Measurements from ENCODE around the gene SMARCC1. TPM values are rescaled to one million over a fixed set of nuclear protein-coding genes. Genes with fewer than 3 reads are reported as not detected.
"Not testable (repeated sequence)": the region's sequence is repeated elsewhere in the genome, so short reads cannot be mapped to it uniquely, and the experiment has no call there.

The SMARCC1 gene
- total RNA-seq, 8 experiments from 2014 or later, result 35.9 to 114 (median 55.4) TPM

GRCh38 chr3:47758261-47759025 lies 23.2 kb downstream of the SMARCC1 start:
- no peak overlapping the region for H3K4me3 ChIP-seq
- no peak overlapping the region for H3K27ac ChIP-seq
- WGBS, 10 experiments, result 76 to 100% (median 97%) methylated on average over 2 to 9 of the region's 14 CpGs; no CpG with 5 or more reads in 1 of the 10 experiments
- in situ Hi-C loops (cut with MboI; ENCODE audit: low pct_unique_long_range_greater_than_20kb in 2 of 9, low sequenced_read_pairs in 9 of 9, unreplicated experiment in 9 of 9), result no loop called here
- no peak for ATAC-seq (replicated peaks in 6 of 8)
- no peaks in the 10 kb centered on the region for H3K4me1 ChIP-seq (replicated peaks in 1 of 2)

- Histone ChIP-seq H3K27ac (no peak overlapping the region), H3K4me1 (replicated peaks in 1 of 2) (no peaks in the 10 kb centered on the region), H3K4me3 (no peak overlapping the region)
- WGBS, 10 experiments, result 89 to 100% (median 100%) methylated on average over 1 to 3 of the region's 3 CpGs; no CpG with 5 or more reads in 5 of the 10 experiments
- in situ Hi-C loops (cut with MboI; ENCODE audit: low pct_unique_long_range_greater_than_20kb in 2 of 9, low sequenced_read_pairs in 9 of 9, unreplicated experiment in 9 of 9), result no loop called here
- ATAC-seq (replicated peaks in 6 of 8), result no peak
These were observed 29.0 kb downstream of the SMARCC1 start for GRCh38 chr3:47752716-47753115.

GRCh38 chr3:47750811-47751354 lies 30.8 kb downstream of the SMARCC1 start:
- H3K4me1 ChIP-seq (replicated peaks in 1 of 2); H3K27ac ChIP-seq; H3K4me3 ChIP-seq; ATAC-seq (replicated peaks in 6 of 8); in situ Hi-C loops (cut with MboI; ENCODE audit: low pct_unique_long_range_greater_than_20kb in 2 of 9, low sequenced_read_pairs in 9 of 9, unreplicated experiment in 9 of 9): not testable (repeated sequence)
- 95 to 100% (median 100%) methylated on average over 2 to 12 of the region's 12 CpGs; no CpG with 5 or more reads in 3 of the 10 experiments for WGBS, 10 experiments

DNA sequence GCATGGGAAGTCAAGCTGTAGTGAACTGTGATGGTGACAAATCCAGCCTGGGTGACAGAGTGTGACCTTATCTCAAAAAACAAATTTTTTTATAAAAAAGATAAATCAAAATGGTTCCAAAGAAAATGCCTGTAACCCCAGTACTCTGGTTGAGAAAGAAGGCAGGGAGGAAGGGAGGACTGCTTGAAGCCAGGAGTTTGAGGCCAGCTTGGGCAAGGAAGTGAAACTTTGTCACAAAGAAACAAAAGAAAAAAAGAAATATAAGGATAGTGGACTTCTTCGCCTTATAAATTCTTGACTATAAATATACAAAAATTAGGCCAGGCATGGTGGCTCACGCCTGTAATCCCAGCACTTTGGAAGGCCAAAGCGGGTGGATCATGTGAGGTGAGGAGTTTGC lies 34.1 kb downstream of the SMARCC1 start:
- no peaks in the 10 kb centered on the region for H3K4me1 ChIP-seq (replicated peaks in 1 of 2)
- ATAC-seq (replicated peaks in 6 of 8), result no peak
- in situ Hi-C loops (cut with MboI; ENCODE audit: low pct_unique_long_range_greater_than_20kb in 2 of 9, low sequenced_read_pairs in 9 of 9, unreplicated experiment in 9 of 9), result no loop called here
- WGBS, 10 experiments, result 83 to 100% (median 100%) methylated on average over 1 to 3 of the region's 3 CpGs; no CpG with 5 or more reads in 2 of the 10 experiments
- no peak overlapping the region for H3K4me3 ChIP-seq
- no peak overlapping the region for H3K27ac ChIP-seq

- H3K4me1 ChIP-seq (replicated peaks in 1 of 2), result no peaks in the 10 kb centered on the region
- in situ Hi-C loops (cut with MboI; ENCODE audit: low pct_unique_long_range_greater_than_20kb in 2 of 9, low sequenced_read_pairs in 9 of 9, unreplicated experiment in 9 of 9), result no loop called here
- no peak overlapping the region for H3K4me3 ChIP-seq
- no peak for ATAC-seq (replicated peaks in 6 of 8)
- WGBS, 10 experiments, result 94 to 100% (median 100%) methylated on average over 1 to 3 of the region's 3 CpGs; no CpG with 5 or more reads in 3 of the 10 experiments
- no peak overlapping the region for H3K27ac ChIP-seq
These were observed 35.4 kb downstream of the SMARCC1 start for GRCh38 chr3:47746264-47746663.

DNA sequence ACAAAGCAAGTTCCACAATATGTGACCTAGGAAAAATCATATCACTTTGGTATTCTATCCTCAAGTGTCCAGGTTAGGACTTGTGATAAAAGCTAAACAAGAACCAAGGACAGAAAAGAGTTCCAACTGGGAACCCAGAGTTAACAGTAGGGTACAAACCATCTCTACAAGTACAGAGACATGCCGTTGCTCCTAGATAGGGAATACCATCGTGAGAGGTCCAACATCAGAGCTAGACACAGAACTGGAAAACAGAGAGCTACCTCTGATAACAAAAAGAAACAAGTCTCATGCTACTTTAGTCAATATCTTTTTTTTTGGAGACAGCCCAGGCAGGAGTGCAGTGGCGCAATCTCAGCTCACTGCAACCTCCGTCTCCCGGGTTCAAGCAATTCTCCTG lies 37.8 kb downstream of the SMARCC1 start:
- no peak overlapping the region for H3K27ac ChIP-seq
- in situ Hi-C loops (cut with MboI; ENCODE audit: low pct_unique_long_range_greater_than_20kb in 2 of 9, low sequenced_read_pairs in 9 of 9, unreplicated experiment in 9 of 9), result no loop called here

GRCh38 chr3:47743352-47743751 lies 38.3 kb downstream of the SMARCC1 start:
- in situ Hi-C loops (cut with MboI; ENCODE audit: low pct_unique_long_range_greater_than_20kb in 2 of 9, low sequenced_read_pairs in 9 of 9, unreplicated experiment in 9 of 9); H3K4me3 ChIP-seq; ATAC-seq (replicated peaks in 6 of 8); H3K27ac ChIP-seq; H3K4me1 ChIP-seq (replicated peaks in 1 of 2): not testable (repeated sequence)
- 58 to 100% (median 91%) methylated on average over 1 to 6 of the region's 6 CpGs; no CpG with 5 or more reads in 2 of the 10 experiments for WGBS, 10 experiments

More for the DNA sequence above, 37.8 kb downstream of the SMARCC1 start:
- Histone ChIP-seq H3K4me3 (no peak overlapping the region), H3K4me1 (replicated peaks in 1 of 2) (no peaks in the 10 kb centered on the region)
- WGBS, 10 experiments, result 81 to 100% (median 96%) methylated on average over 2 to 5 of the region's 5 CpGs; no CpG with 5 or more reads in 2 of the 10 experiments
- ATAC-seq (replicated peaks in 6 of 8), result no peak

DNA sequence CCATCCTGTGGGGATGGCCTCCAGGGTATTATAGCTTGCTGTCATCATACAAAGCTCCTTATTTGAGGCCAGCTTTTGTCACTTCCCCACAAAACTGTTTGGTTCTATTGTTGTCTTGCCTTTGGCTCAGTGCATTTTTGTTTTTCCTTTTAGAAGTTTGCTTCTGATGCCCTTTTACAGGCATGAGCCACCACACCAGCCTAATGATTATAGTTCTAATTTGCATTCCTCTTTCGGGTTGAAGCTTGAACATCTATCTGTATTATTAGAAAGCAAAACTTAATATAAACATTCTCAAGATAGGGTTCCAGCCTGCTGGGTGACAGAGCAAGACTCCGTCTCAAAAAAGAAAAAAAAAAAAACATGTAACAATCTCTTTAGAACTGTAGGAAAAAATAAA lies 39.8 kb downstream of the SMARCC1 start:
- no peak for ATAC-seq (replicated peaks in 6 of 8)
- WGBS, 10 experiments, result 94 to 100% (median 100%) methylated on average over 1 to 2 of the region's 2 CpGs; no CpG with 5 or more reads in 3 of the 10 experiments
- Histone ChIP-seq H3K4me1 (replicated peaks in 1 of 2) (no peaks in the 10 kb centered on the region), H3K27ac (no peak overlapping the region), H3K4me3 (no peak overlapping the region)
- in situ Hi-C loops (cut with MboI; ENCODE audit: low pct_unique_long_range_greater_than_20kb in 2 of 9, low sequenced_read_pairs in 9 of 9, unreplicated experiment in 9 of 9), result no loop called here

GRCh38 chr3:47732143-47732542 lies 49.5 kb downstream of the SMARCC1 start:
- no peak overlapping the region for H3K4me3 ChIP-seq
- 40 to 100% (median 88%) methylated on average over 1 to 2 of the region's 2 CpGs; no CpG with 5 or more reads in 4 of the 10 experiments for WGBS, 10 experiments
- H3K27ac ChIP-seq, result no peak overlapping the region
- no peaks in the 10 kb centered on the region for H3K4me1 ChIP-seq (replicated peaks in 1 of 2)
- ATAC-seq (replicated peaks in 6 of 8), result no peak
- in situ Hi-C loops (cut with MboI; ENCODE audit: low pct_unique_long_range_greater_than_20kb in 2 of 9, low sequenced_read_pairs in 9 of 9, unreplicated experiment in 9 of 9), result no loop called here

DNA sequence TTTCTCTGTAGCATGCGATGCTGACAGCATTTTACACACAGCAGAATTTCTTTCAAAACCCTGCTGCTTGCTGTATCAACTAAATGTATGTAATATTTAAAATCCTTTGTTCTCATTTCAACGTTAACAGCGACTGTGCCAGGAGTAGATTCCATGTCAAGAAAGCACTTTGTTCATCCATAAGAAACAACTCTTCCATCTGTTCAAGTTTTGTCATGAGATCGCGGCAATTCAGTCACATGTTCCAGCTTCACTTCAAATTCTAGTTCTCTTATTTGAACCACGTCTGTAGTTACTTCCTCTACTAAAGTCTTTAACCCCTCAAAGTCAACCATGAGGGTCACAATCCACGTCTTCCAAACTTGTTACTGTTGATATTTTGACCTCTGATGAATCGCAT lies 50.6 kb downstream of the SMARCC1 start:
- no peak overlapping the region for H3K4me3 ChIP-seq
- WGBS, 10 experiments, result 55 to 97% (median 93%) methylated on average over 4 to 8 of the region's 8 CpGs

DNA sequence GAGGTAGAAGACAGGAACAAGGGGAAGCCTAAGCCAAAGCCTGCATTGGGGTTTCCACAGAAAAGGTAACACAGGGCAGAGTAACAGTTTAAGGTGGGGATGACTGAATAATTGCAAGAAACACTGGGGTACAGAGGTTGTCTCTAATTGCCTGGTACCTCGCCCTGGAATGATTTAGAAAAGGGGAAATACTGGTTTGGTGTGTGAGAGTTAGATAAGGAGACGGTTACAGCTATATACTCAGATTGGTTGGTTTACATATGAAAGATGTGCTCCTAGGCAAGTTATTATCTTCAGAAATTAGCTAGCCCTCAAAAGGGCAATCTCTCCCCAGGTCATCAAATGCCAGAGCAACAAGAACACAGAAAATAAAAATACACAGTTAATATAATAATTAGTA lies 58.8 kb downstream of the SMARCC1 start:
- in situ Hi-C loops (cut with MboI; ENCODE audit: low pct_unique_long_range_greater_than_20kb in 2 of 9, low sequenced_read_pairs in 9 of 9, unreplicated experiment in 9 of 9), result no loop called here
- ATAC-seq (replicated peaks in 6 of 8), result no peak
- Histone ChIP-seq H3K27ac (no peak overlapping the region), H3K4me3 (no peak overlapping the region), H3K4me1 (replicated peaks in 1 of 2) (no peaks in the 10 kb centered on the region)
- 90 to 100% (median 100%) methylated on average over 1 to 2 of the region's 2 CpGs; no CpG with 5 or more reads in 4 of the 10 experiments for WGBS, 10 experiments

More for the DNA sequence above, 50.6 kb downstream of the SMARCC1 start:
- Histone ChIP-seq H3K27ac (no peak overlapping the region), H3K4me1 (replicated peaks in 1 of 2) (no peaks in the 10 kb centered on the region)
- in situ Hi-C loops (cut with MboI; ENCODE audit: low pct_unique_long_range_greater_than_20kb in 2 of 9, low sequenced_read_pairs in 9 of 9, unreplicated experiment in 9 of 9), result no loop called here
- ATAC-seq (replicated peaks in 6 of 8), result no peak

DNA sequence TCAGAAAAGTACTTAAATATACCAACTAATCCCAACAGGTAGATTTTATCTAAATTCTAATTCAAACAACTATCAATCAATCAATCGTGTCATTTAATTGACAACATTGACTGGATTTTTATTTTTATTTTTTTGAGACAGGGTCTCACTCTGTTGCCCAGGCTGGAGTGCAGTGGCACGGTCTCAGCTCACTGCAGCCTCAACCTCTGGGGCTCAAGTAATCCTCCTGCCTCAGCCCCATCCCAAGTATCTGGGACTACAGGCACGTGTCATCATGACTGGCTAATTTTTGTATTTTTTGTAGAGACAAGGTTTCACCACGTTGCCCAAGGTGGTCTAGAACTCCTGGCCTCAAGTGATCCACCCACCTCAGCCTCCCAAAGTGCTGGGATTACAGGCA lies 64.2 kb downstream of the SMARCC1 start:
- H3K4me1 ChIP-seq (replicated peaks in 1 of 2); H3K27ac ChIP-seq; ATAC-seq (replicated peaks in 6 of 8); H3K4me3 ChIP-seq; in situ Hi-C loops (cut with MboI; ENCODE audit: low pct_unique_long_range_greater_than_20kb in 2 of 9, low sequenced_read_pairs in 9 of 9, unreplicated experiment in 9 of 9): not testable (repeated sequence)
- 87 to 100% (median 100%) methylated on average over 1 to 4 of the region's 4 CpGs for WGBS, 10 experiments

- WGBS, 10 experiments, result 56 to 100% (median 100%) methylated on average over 1 of the region's 1 CpG; no CpG with 5 or more reads in 1 of the 10 experiments
- H3K27ac ChIP-seq, result no peak overlapping the region
- H3K4me1 ChIP-seq (replicated peaks in 1 of 2), result no peaks in the 10 kb centered on the region
- no peak overlapping the region for H3K4me3 ChIP-seq
- in situ Hi-C loops (cut with MboI; ENCODE audit: low pct_unique_long_range_greater_than_20kb in 2 of 9, low sequenced_read_pairs in 9 of 9, unreplicated experiment in 9 of 9), result no loop called here
- ATAC-seq (replicated peaks in 6 of 8), result peak in 2 of 8 experiments; percentile 80 to 83
These were observed 65.0 kb downstream of the SMARCC1 start for GRCh38 chr3:47716656-47717055.
